Activated CD4-positive, alpha-beta memory T cell treated with anti-CD3 and anti-CD28 coated beads for 36 hours (primary cell): ENCODE results near the gene CUEDC1. TPM values are rescaled to one million over a fixed set of nuclear protein-coding genes. Genes with fewer than 3 reads are reported as not detected.

Experiments used
- CTCF ChIA-PET: fragments of 350-600 bp; sonication (Branson Sonifier 250); formaldehyde crosslinking; loops from one replicate; lab custom pipeline; 2021; ENCODE audit warnings: antibody characterized with exemption, inconsistent platforms; lab: Charles Lee
- POLR2A ChIA-PET: fragments of 350-600 bp; sonication (Branson Sonifier 250); formaldehyde crosslinking; loops from one replicate; lab custom pipeline; 2021; ENCODE audit warnings: antibody characterized with exemption; lab: Charles Lee
- DNase-seq: peaks from one replicate; pipeline ENCODE4 v3.0.0-alpha.2; 2020
- H3K27ac Mint-ChIP-seq: one replicate; pipeline ENCODE4 v1.8.0; 2021; ENCODE audit warnings: mixed read lengths
- H3K27me3 Mint-ChIP-seq: one replicate; pipeline ENCODE4 v1.8.0; 2021; ENCODE audit warnings: mixed read lengths
- H3K36me3 Mint-ChIP-seq: one replicate; pipeline ENCODE4 v1.8.0; 2021; ENCODE audit warnings: mixed read lengths
- H3K4me1 Mint-ChIP-seq: one replicate; pipeline ENCODE4 v1.8.0; 2021; ENCODE audit warnings: low read depth, mixed read lengths
- H3K4me3 Mint-ChIP-seq: one replicate; pipeline ENCODE4 v1.8.0; 2021; ENCODE audit warnings: mild to moderate bottlenecking, mixed read lengths
- H3K9me3 Mint-ChIP-seq: one replicate; pipeline ENCODE4 v1.8.0; 2021; ENCODE audit warnings: mixed read lengths
- intact Hi-C: fragments of 100-400 bp; cut with micrococcal nuclease; formaldehyde crosslinking; loops from one replicate; pipeline ENCODE4 v1.15.1; 2023
- total RNA-seq, 2 experiments: library from RNA; stranded (reverse); gene quantifications; one replicate each; pipeline ENCODE4 v1.2.3, GENCODE V29; 2021

Gene CUEDC1
- total RNA-seq, 2 experiments from 2014 or later = 0.29 to 0.36 TPM

GRCh38 chr17:57895382-57896060 lies 59.7 kb downstream of the CUEDC1 start:
- no peak overlapping the region for H3K4me3 Mint-ChIP-seq
- intact Hi-C loops = no loop called here
- CTCF ChIA-PET = interaction anchor here (1.1 to 1.9 kb wide), 3 partner anchors 35 to 104 kb away, joined by 4 to 5 read pairs (median 4); no protein-coding TSS in a partner anchor

GRCh38 chr17:57894848-57895247 lies 60.4 kb downstream of the CUEDC1 start:
- DNase-seq = no peak
- no peak overlapping the region for H3K4me3 Mint-ChIP-seq
- POLR2A ChIA-PET = no interaction called here
- H3K36me3 Mint-ChIP-seq = no peaks in the 10 kb centered on the region
- intact Hi-C loops = no loop called here
- H3K27me3 Mint-ChIP-seq = peaks cover 2% of the 10 kb centered on the region
- no peak overlapping the region for H3K27ac Mint-ChIP-seq
- CTCF ChIA-PET = interaction anchor here (1.1 to 1.9 kb wide), 3 partner anchors 35 to 105 kb away, joined by 4 to 5 read pairs (median 4); no protein-coding TSS in a partner anchor
- no peaks in the 10 kb centered on the region for H3K9me3 Mint-ChIP-seq
- no peaks in the 10 kb centered on the region for H3K4me1 Mint-ChIP-seq

More at GRCh38 chr17:57895382-57896060, 59.7 kb downstream of the CUEDC1 start:
- H3K4me1 Mint-ChIP-seq = no peaks in the 10 kb centered on the region
- no peaks in the 10 kb centered on the region for H3K36me3 Mint-ChIP-seq
- H3K9me3 Mint-ChIP-seq = no peaks in the 10 kb centered on the region
- H3K27me3 Mint-ChIP-seq = peaks cover 2% of the 10 kb centered on the region
- POLR2A ChIA-PET = no interaction called here
- H3K27ac Mint-ChIP-seq = no peak overlapping the region
- DNase-seq = no peak

GRCh38 chr17:57892820-57893595 lies 62.2 kb downstream of the CUEDC1 start:
- Mint-ChIP-seq H3K27me3 (peaks cover 2% of the 10 kb centered on the region), H3K36me3 (no peaks in the 10 kb centered on the region), H3K4me1 (no peaks in the 10 kb centered on the region), H3K4me3 (no peak overlapping the region), H3K27ac (no peak overlapping the region), H3K9me3 (no peaks in the 10 kb centered on the region)
- CTCF ChIA-PET = interaction anchor here (0.6 to 4.0 kb wide), 29 partner anchors 10 to 307 kb away, joined by 3 to 35 read pairs (median 4); partner anchors contain the start of gene CUEDC1
- intact Hi-C loops = loop anchor here (1.0 kb wide), 1 partner anchor 102 kb away; no protein-coding TSS in a partner anchor
- no peak for DNase-seq
- POLR2A ChIA-PET = no interaction called here

- CTCF ChIA-PET = interaction anchor here (0.6 to 4.0 kb wide), 32 partner anchors 11 to 308 kb away, joined by 3 to 35 read pairs (median 4); partner anchors contain the start of gene CUEDC1
- Mint-ChIP-seq H3K4me1 (no peaks in the 10 kb centered on the region), H3K27ac (no peak overlapping the region), H3K36me3 (no peaks in the 10 kb centered on the region), H3K27me3 (peaks cover 2% of the 10 kb centered on the region), H3K9me3 (no peaks in the 10 kb centered on the region), H3K4me3 (no peak overlapping the region)
- POLR2A ChIA-PET = no interaction called here
- peak; percentile 86 for DNase-seq
- intact Hi-C loops = loop anchor here (1.0 kb wide), 1 partner anchor 103 kb away; no protein-coding TSS in a partner anchor
These were observed 62.9 kb downstream of the CUEDC1 start for GRCh38 chr17:57892146-57892819.

- intact Hi-C loops = no loop called here
- Mint-ChIP-seq H3K27ac (no peak overlapping the region), H3K4me3 (no peak overlapping the region), H3K27me3 (peaks cover 2% of the 10 kb centered on the region), H3K4me1 (no peaks in the 10 kb centered on the region), H3K36me3 (no peaks in the 10 kb centered on the region), H3K9me3 (no peaks in the 10 kb centered on the region)
- ChIA-PET CTCF (interaction anchor here (1.0 to 4.0 kb wide), 7 partner anchors 57 to 222 kb away, joined by 4 to 24 read pairs (median 5); no protein-coding TSS in a partner anchor), POLR2A (no interaction called here)
- no peak for DNase-seq
These were observed 64.4 kb downstream of the CUEDC1 start for GRCh38 chr17:57890857-57891232.

GRCh38 chr17:57889892-57890856 lies 65.0 kb downstream of the CUEDC1 start:
- no peak overlapping the region for H3K4me3 Mint-ChIP-seq
- CTCF ChIA-PET = interaction anchor here (1.1 to 4.0 kb wide), 8 partner anchors 9 to 222 kb away, joined by 3 to 24 read pairs (median 4); no protein-coding TSS in a partner anchor
- intact Hi-C loops = no loop called here
- no peak overlapping the region for H3K27ac Mint-ChIP-seq
- DNase-seq = no peak
- POLR2A ChIA-PET = no interaction called here
- H3K27me3 Mint-ChIP-seq = peaks cover 2% of the 10 kb centered on the region
- no peaks in the 10 kb centered on the region for H3K4me1 Mint-ChIP-seq
- H3K9me3 Mint-ChIP-seq = no peaks in the 10 kb centered on the region
- H3K36me3 Mint-ChIP-seq = no peaks in the 10 kb centered on the region

- Mint-ChIP-seq H3K9me3 (no peaks in the 10 kb centered on the region), H3K4me1 (no peaks in the 10 kb centered on the region), H3K27me3 (peaks cover 6% of the 10 kb centered on the region), H3K36me3 (no peaks in the 10 kb centered on the region), H3K4me3 (no peak overlapping the region), H3K27ac (no peak overlapping the region)
- DNase-seq = no peak
- intact Hi-C loops = no loop called here
- POLR2A ChIA-PET = no interaction called here
- CTCF ChIA-PET = interaction anchor here (1.2 to 1.8 kb wide), 3 partner anchors 10 to 107 kb away, joined by 3 to 4 read pairs (median 3); no protein-coding TSS in a partner anchor
These were observed 66.0 kb downstream of the CUEDC1 start for GRCh38 chr17:57889252-57889651.

- H3K4me3 Mint-ChIP-seq = no peak overlapping the region
- no peak for DNase-seq
- no peaks in the 10 kb centered on the region for H3K4me1 Mint-ChIP-seq
- ChIA-PET POLR2A (no interaction called here), CTCF (interaction anchor here (1.5 kb wide), 1 partner anchor 28 kb away, joined by 3 read pairs; no protein-coding TSS in a partner anchor)
- H3K27me3 Mint-ChIP-seq = peaks cover 6% of the 10 kb centered on the region
- H3K9me3 Mint-ChIP-seq = no peaks in the 10 kb centered on the region
- no peaks in the 10 kb centered on the region for H3K36me3 Mint-ChIP-seq
- intact Hi-C loops = no loop called here
- no peak overlapping the region for H3K27ac Mint-ChIP-seq
These were observed 66.6 kb downstream of the CUEDC1 start for GRCh38 chr17:57888311-57889216.

GRCh38 chr17:57887161-57887560 lies 68.1 kb downstream of the CUEDC1 start:
- H3K9me3 Mint-ChIP-seq = peaks cover 4% of the 10 kb centered on the region
- no peak overlapping the region for H3K4me3 Mint-ChIP-seq
- ChIA-PET POLR2A (no interaction called here), CTCF (interaction anchor here (0.6 to 0.7 kb wide), 2 partner anchors 9 to 100 kb away, joined by 3 read pairs; no protein-coding TSS in a partner anchor)
- H3K27ac Mint-ChIP-seq = no peak overlapping the region
- H3K4me1 Mint-ChIP-seq = no peaks in the 10 kb centered on the region
- no peaks in the 10 kb centered on the region for H3K36me3 Mint-ChIP-seq
- DNase-seq = no peak
- intact Hi-C loops = no loop called here
- H3K27me3 Mint-ChIP-seq = peaks cover 8% of the 10 kb centered on the region

GRCh38 chr17:57886020-57886419 lies 69.2 kb downstream of the CUEDC1 start:
- intact Hi-C loops = no loop called here
- no peak overlapping the region for H3K4me3 Mint-ChIP-seq
- peaks cover 4% of the 10 kb centered on the region for H3K9me3 Mint-ChIP-seq
- H3K27me3 Mint-ChIP-seq = peaks cover 5% of the 10 kb centered on the region
- no peaks in the 10 kb centered on the region for H3K4me1 Mint-ChIP-seq
- POLR2A ChIA-PET = no interaction called here
- DNase-seq = no peak
- H3K36me3 Mint-ChIP-seq = no peaks in the 10 kb centered on the region
- H3K27ac Mint-ChIP-seq = no peak overlapping the region
- CTCF ChIA-PET = interaction anchor here (1.0 kb wide), 1 partner anchor 227 kb away, joined by 4 read pairs; no protein-coding TSS in a partner anchor
